ENCODE measurements around the gene NCS1. TPM values are rescaled to one million over a fixed set of nuclear protein-coding genes. Genes with fewer than 3 reads are reported as not detected.

The NCS1 gene
- total RNA-seq, 1 donor from 2014 or later: 312 TPM

DNA sequence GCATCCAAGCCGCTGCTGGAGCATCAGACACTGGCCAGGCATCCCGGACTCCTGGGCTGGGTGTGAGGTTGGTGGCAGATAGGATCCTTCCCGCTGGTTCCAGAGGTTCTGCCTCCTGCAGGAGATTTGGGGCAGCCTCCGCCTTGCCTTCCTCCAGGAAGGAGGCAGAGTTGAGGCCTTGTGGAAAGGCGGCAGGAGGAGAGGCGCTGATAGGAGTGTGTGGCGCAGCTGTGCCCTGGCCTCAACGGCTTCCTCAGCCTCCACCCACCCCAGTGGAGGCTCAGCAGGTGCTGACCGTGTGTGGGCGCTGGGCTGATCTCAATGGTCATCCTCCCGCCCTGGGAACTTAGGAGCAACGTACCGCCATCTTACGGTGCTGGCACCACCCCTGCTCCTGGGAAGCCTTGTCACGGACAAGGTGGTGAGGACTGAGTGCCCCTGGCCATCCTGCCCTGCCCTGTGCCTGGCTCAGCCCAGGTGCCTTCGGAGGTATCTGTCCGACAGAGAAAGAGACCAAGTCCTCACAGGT is 10.2 kb downstream of the NCS1 start:
- Mint-ChIP-seq H3K4me3 (ENCODE audit: unreplicated experiment) (no peak overlapping the region), H3K36me3 (ENCODE audit: unreplicated experiment) (no peaks in the 10 kb centered on the region), H3K4me1 (ENCODE audit: low read depth, unreplicated experiment) (peaks cover 24% of the 10 kb centered on the region), H3K9me3 (ENCODE audit: unreplicated experiment) (peaks cover 10% of the 10 kb centered on the region), H3K27me3 (ENCODE audit: unreplicated experiment) (peaks cover 7% of the 10 kb centered on the region), H3K27ac (ENCODE audit: unreplicated experiment) (no peak overlapping the region)
- DNase-seq: peak; percentile 18
- TF ChIP-seq, protein P1, sequence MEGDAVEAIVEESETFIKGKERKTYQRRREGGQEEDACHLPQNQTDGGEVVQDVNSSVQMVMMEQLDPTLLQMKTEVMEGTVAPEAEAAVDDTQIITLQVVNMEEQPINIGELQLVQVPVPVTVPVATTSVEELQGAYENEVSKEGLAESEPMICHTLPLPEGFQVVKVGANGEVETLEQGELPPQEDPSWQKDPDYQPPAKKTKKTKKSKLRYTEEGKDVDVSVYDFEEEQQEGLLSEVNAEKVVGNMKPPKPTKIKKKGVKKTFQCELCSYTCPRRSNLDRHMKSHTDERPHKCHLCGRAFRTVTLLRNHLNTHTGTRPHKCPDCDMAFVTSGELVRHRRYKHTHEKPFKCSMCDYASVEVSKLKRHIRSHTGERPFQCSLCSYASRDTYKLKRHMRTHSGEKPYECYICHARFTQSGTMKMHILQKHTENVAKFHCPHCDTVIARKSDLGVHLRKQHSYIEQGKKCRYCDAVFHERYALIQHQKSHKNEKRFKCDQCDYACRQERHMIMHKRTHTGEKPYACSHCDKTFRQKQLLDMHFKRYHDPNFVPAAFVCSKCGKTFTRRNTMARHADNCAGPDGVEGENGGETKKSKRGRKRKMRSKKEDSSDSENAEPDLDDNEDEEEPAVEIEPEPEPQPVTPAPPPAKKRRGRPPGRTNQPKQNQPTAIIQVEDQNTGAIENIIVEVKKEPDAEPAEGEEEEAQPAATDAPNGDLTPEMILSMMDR (IDR thresholded peaks at IDR 0.05; ENCODE audit: partially characterized antibody, unreplicated experiment): no peak

DNA sequence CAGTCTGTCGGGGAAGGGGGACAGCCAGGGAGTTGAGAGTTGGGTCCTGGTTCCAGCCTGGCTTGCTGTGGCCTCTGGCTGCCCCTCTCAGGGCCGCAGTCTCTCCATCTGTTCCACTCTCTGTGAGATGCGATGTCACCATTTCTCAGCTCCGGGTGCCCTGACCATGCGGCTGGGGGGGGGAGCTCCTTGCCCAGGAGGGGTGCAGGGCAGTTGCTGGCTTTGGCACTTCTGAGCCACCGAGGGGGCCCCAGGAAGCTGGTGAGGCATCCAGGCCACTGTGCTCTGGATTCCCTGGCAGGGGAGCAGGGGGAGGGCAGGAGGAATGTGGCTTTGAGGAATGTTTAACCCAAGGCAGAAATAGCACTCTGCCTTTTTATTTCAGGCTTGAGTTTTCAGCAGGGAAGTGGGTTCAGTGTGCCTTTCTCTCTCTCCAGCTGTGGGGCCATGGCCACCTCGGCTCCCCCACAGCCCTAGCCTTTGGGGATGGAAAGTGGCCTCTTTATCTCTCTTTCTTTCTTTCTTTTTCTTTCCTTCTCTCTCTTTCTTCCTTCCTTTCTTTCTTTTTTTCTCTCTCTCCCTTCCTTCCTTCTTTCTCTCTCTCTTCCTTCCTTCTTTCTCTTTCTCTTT is 11.0 kb downstream of the NCS1 start:
- H3K27ac Mint-ChIP-seq (ENCODE audit: unreplicated experiment): peak overlapping the region; percentile 78
- peak; percentile 32 for DNase-seq
- peaks cover 10% of the 10 kb centered on the region for H3K27me3 Mint-ChIP-seq (ENCODE audit: unreplicated experiment)
- peak overlapping the region; percentile 52 for H3K4me3 Mint-ChIP-seq (ENCODE audit: unreplicated experiment)
- H3K9me3 Mint-ChIP-seq (ENCODE audit: unreplicated experiment): peaks cover 18% of the 10 kb centered on the region
- peaks cover 32% of the 10 kb centered on the region for H3K4me1 Mint-ChIP-seq (ENCODE audit: low read depth, unreplicated experiment)
- no peaks in the 10 kb centered on the region for H3K36me3 Mint-ChIP-seq (ENCODE audit: unreplicated experiment)
- TF ChIP-seq, protein P1 (IDR thresholded peaks at IDR 0.05; ENCODE audit: partially characterized antibody, unreplicated experiment): no peak

DNA sequence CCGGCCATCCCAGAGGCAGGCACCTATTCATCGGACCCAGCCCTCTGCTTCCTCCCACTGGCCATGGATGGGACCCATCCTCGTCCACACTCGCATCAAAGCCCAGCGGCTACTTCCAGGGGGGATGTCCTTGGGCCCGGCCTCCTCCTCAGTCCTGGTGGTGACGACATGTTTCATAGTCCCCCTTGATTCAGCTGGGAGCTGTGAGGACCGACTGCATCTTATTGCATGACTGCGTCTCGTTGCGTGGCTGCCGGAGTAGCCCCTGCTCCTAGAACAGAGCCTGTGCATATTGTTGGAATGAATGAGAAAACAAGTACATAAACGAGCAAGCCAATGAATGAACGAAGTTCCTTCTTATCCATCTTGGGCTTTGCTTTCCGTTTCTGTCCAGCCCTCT is 12.8 kb downstream of the NCS1 start:
- H3K9me3 Mint-ChIP-seq (ENCODE audit: unreplicated experiment): peaks cover 16% of the 10 kb centered on the region
- peaks cover 9% of the 10 kb centered on the region for H3K27me3 Mint-ChIP-seq (ENCODE audit: unreplicated experiment)
- H3K4me3 Mint-ChIP-seq (ENCODE audit: unreplicated experiment): peak overlapping the region; percentile 55
- peaks cover 32% of the 10 kb centered on the region for H3K4me1 Mint-ChIP-seq (ENCODE audit: low read depth, unreplicated experiment)
- DNase-seq: peak; percentile 42
- H3K27ac Mint-ChIP-seq (ENCODE audit: unreplicated experiment): peak overlapping the region; percentile 95
- no peaks in the 10 kb centered on the region for H3K36me3 Mint-ChIP-seq (ENCODE audit: unreplicated experiment)
- TF ChIP-seq, protein P1 (IDR thresholded peaks at IDR 0.05; ENCODE audit: partially characterized antibody, unreplicated experiment): no peak

DNA sequence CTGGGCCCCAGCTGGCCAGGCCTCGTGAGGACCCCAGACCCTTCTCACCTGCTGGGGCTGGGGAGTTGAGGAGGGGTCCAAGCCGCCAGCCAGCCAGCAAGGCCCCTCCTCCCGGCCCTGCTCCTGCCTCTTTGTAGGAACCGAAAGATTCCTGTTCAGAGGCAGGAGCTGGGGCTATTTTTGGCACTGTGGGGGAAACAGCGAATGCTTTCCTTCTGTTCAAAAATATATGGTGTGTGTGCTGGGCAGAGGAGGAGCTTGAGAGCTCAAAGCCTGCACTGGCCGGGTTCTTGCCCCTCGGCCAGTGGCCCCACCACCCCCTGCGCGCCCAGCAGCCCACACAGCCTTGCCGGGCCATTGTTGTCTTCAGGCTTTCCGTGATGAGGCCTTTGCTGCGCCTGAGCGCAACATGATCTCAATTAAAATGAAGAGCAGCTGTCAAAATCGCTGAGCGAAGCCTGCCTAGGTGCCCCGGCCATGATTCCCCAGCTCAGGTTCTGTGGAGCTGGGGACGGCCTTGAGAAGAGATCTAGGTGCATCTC is 13.4 kb downstream of the NCS1 start:
- DNase-seq: peak; percentile 35
- Mint-ChIP-seq H3K4me1 (ENCODE audit: low read depth, unreplicated experiment) (peaks cover 29% of the 10 kb centered on the region), H3K36me3 (ENCODE audit: unreplicated experiment) (no peaks in the 10 kb centered on the region), H3K27me3 (ENCODE audit: unreplicated experiment) (peaks cover 11% of the 10 kb centered on the region), H3K4me3 (ENCODE audit: unreplicated experiment) (peak overlapping the region; percentile 14), H3K9me3 (ENCODE audit: unreplicated experiment) (peaks cover 16% of the 10 kb centered on the region), H3K27ac (ENCODE audit: unreplicated experiment) (peak overlapping the region; percentile 95)
- TF ChIP-seq, protein P1 (IDR thresholded peaks at IDR 0.05; ENCODE audit: partially characterized antibody, unreplicated experiment): no peak

DNA sequence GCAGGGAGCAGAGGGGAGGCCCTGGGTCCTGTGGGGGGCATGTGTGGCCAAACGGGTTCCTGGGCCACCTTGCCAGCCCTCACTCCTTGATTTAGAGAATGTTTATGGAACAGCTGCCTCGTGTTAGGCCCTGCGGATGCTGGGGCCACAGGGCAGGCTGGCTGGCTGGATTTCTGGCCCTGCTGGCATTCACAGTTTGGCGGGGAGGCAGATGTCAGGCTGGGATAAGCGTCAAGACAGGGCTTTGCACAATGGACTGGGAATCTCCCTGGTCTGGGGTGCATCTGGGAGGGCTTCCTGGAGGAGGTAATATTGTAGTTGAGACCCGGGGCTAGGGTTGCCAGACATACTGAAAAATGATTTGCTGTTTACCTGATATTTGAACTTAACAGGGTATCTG is 13.8 kb downstream of the NCS1 start:
- Mint-ChIP-seq H3K4me1 (ENCODE audit: low read depth, unreplicated experiment) (peaks cover 34% of the 10 kb centered on the region), H3K4me3 (ENCODE audit: unreplicated experiment) (peak overlapping the region; percentile 14), H3K27ac (ENCODE audit: unreplicated experiment) (peak overlapping the region; percentile 95), H3K36me3 (ENCODE audit: unreplicated experiment) (no peaks in the 10 kb centered on the region), H3K27me3 (ENCODE audit: unreplicated experiment) (peaks cover 13% of the 10 kb centered on the region), H3K9me3 (ENCODE audit: unreplicated experiment) (peaks cover 18% of the 10 kb centered on the region)
- TF ChIP-seq, protein P1 (IDR thresholded peaks at IDR 0.05; ENCODE audit: partially characterized antibody, unreplicated experiment): no peak
- peak; percentile 33 for DNase-seq
